Kidney capillary endothelial cell (primary cell): ENCODE results near the gene FGGY.

Source experiments
- DNase-seq: peaks from one replicate; pipeline ENCODE4 v3.0.0-alpha.2; 2018; ENCODE audit warnings: low spot score

FGGY gene

DNA sequence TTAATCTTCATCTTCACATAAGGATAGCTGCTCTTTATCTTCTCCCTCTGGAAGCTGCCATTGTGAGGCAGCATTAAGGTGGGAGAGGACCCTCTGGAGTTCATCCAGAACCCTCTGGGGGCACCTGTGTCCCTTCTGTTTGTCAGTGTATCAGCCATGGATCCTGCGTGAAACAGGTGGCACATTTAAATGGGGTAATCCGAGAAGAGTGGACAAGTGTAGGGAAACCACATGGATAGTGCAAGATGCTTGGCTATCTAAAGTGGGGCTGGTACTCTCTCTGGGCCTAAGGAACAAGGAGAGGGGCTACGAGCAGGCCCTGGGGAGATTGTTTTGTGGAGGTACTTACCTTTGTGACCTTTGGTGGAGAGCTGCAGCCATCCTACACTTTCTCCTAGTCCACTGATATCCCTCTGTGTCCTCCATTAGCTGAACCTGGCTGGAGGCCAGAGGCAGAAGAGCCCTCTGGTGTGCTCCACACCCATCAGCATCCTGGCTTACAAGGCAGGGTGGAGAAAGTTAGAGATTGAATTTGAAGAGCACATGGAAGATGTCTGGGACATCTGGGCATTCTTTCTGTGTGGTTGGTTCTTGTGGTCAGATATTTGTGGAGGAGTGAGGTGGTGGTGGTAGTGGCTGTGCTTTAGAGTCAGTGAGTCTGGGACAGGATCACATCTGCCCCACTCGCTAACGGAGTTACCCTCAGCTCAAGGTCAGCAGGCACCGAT, 117.7 kb downstream of the FGGY start:
- DNase-seq = no peak

DNA sequence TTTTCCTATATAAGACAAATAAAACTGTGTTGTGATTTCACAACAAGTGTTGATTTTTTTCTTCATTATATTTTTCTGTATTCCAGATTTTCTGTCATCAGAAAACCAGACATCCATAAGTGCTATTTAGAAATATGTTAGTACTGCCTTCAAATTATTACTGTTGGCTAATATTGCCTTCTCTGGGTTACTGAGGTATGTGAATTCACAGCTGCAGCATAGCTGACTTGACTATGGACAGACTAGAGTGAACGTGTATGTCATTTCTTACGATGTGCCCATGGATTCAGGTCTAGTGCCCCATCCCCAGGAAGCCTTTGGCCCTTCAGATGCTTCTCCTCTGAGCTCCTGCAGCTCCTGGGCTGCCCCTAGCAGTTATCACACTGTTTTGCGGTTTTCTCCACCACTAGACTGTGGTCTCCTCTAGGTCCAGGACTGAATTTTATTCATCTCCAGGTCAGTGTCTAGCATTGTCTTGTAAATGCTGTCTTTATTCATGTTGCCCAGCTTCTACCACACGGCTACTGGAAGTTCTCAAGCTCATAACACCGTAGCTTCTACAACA, 118.5 kb downstream of the FGGY start:
- no peak for DNase-seq

DNA sequence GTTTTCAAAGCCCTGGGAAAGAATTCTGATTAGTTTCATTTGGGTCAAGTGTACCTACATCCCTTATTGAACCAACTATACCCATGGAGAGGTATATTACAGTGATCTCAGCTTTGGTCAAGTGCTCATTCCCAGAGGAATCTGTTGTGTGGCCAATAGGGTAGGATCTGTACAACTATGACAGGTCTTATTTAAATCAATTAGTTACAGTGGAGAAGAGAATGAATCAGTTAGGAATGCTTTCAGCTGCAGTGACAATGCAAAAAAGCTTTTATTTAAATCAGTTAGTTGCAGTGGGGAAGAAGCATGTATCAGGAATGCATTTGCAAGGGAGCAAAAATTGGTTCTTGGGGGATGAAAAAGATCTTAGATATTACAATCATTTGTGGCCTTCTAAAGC, 119.0 kb downstream of the FGGY start:
- DNase-seq = no peak

DNA sequence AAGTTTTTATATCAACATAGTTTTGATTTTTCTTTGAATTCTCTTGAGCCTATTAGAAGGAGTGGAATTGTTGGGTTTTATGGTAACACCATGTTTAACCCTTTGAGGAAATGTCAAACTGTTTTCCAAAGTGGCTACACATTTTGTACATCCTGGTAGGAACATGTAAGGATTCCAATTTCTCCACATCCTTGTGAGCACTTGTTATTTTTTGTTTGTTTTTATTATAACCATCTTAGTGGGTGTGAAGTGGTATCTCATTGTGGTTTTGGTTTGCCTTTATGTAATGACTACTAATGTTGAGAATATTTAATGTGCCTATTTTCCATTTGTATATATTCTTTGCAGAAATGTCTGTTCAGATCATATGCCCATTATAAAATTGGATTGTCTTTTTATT, 120.5 kb downstream of the FGGY start:
- no peak for DNase-seq

DNA sequence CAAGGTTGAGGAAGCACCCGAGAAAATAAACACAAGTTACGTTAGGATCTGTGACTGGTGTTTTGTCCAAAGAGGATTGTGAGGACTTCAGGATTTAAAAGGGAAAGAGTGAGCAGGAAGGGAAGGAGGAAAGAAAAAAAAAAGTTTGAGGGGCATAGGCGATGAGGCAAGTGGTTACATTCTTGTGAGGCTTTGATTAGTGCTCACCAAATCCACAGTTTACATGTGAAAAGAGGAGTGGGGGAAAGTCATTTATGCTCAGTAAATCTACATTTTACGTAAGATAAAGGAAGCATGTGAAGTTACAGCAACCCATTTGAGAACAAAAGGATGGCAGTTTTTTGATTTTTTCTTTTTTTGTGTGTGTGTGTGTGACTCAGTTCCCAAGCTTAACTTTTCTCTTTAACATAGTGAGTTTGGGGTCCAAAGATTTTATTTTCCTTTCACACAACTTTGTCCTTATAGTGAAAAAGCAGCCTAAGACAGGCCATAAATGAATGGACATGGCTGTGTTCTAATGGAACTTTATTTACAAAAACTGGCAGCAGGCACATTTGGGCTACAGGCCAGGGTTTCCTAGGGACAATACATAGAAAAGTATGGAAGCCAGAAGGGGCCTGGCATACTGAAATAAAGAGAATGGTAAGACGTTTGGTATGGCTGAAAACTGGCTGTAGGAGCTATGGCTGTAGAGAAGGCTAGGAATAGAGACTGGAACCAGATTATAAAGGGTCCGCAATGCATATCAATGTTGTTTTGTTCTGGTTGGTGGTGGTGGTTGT, 121.7 kb downstream of the FGGY start:
- no peak for DNase-seq

DNA sequence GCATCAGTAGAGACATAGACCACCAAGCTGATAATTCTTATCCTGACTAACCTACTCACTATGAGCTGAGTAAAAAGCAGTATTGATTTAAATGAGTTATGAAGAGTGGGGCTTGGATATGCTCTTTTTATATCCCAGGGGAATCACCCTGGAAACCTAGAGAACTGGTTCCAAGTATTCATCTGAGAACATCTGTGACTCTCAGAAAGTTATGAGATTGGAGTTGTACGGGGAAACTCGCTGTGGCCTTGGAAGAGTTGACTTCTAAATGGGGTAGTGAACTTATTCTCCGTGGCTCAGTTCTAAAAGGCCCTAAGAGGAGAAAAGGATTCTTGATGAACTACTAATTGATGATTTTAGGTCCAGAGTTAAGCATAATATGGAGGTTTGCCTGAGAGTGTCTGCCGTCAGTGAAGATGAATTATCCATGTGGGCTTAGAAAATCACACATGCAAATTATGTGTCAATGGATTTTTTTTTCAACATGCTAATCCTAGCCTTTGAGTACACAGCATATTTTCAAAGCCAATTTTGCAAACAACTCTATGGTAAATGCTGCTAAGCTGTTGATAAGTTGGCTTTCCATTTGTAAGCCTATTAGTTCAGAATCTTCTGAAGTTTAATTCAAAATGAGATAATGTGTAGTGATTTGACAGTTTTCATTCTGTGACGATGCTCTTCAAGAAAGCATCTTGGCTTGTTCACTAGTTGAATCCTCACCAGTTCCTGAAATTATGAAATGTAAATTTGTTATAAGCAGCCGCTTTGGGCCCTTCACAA, 122.7 kb downstream of the FGGY start:
- DNase-seq = no peak

DNA sequence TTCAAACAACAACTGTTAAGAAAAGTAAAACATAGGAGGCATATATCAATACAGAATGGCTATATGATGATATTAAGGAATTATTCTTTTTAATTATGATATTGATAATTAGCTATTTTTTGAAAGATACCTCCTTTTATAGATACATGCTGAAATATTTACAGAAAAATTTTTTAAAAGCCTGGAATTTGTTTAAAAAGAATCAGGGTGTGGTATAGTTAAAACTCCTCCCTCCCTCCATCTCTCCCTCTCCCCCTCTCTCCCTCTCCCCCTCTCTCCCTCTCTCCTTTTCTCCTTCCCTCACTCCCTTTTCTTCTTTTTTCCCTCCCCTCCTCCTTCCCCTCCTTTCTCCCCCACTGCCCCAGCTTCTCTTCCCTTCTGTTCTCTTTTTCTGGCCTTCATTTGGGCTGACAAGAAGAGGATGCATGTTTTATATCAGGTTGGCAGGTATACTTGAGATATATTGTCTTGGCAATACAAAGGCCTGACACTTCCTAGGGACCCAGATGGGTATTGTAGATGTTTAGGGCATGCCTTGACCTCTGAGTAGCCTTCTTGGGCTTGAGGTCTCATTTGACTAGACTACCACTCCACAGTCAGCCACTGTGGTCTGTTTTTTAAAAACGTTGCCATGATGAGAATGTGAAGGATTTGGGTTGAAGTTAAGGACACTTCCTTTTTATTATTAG, 124.5 kb downstream of the FGGY start:
- no peak for DNase-seq

DNA sequence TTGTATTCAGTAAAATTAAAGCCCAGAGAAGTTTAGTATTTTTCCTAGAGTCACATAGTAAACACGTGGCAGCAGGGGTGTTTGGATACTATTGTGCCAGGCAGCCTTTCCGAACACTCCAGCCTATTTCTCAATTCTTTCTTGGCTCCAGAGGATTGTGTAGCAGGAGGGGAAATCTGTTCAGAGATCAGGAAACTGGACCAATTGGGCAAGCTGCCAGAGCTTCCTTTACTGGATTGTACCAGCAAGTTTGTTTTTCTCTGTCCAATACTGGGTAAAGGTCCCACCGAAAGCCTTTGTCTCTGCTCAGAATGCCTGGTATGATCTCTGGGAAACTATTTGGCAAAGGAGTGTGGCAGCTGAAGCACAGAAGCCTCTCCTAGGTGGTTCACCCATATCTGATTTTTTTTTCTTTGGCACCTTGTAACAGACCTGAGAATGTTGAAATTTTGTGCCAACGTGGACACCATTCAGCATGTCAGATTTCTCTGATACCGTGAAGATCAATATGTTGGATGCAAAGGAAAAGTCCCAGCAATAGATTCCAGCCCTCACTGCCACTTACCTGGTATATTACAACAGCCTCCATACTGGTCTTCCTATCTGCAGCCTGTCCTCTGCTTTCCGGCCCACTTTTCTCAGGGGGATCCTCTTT, 126.2 kb downstream of the FGGY start:
- peak; percentile 52 for DNase-seq

DNA sequence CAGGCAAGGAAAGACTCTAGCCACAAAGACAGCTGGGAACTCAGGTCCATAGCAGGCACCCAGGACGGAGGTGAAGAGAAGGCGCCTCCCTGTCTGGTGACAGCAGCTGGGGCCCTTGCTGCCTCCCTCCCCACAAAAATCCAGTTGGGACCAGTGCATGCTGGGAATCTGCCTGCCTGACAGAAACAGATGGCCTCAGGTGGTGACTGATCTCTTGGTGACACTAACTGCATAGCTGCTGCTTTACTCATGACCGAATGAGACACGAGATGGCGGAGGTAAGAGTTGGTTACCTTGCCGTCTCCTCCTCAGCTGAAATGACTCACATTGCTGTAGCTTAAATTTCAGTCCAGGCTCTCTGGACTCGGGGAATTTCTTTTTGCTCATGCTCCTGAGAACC, 130.3 kb downstream of the FGGY start:
- no peak for DNase-seq

DNA sequence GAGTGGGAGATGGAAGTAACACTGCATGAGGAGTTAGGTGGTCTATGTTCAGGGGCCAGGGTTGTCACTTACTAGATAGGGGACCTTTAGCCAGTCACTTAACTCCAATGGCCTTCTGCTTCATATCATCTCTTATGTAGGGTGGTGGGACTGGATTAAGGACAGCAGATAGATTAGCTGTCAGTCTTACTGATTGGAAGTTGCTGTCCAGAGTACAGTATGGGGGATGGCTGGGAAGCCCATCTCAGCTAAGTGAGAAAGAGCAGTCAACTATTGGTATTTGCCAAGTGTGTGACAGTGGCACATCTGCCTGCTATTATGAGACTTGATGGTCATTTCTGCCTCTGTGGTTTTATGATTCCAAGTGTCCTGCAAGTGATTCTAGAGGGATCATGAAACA, 130.9 kb downstream of the FGGY start:
- DNase-seq = no peak

DNA sequence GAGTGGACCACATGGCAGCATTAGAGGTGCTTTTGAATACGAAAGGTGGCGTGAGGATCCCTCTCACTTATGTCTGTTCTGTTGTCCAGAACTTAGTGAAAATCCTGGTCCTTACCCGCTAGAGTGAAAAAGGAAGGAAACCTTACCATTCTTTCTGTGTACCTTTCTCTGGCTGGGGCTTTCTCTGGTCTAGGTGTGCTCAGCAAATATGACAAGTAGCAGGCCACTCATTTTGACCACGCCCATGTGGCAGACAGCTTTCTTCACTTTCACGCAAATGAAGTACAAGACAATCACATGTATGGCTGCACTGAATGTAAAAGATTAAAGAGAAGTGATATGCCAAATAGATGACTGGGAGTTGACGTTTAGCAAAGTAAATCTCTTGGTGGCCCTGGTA, 131.9 kb downstream of the FGGY start:
- no peak for DNase-seq

DNA sequence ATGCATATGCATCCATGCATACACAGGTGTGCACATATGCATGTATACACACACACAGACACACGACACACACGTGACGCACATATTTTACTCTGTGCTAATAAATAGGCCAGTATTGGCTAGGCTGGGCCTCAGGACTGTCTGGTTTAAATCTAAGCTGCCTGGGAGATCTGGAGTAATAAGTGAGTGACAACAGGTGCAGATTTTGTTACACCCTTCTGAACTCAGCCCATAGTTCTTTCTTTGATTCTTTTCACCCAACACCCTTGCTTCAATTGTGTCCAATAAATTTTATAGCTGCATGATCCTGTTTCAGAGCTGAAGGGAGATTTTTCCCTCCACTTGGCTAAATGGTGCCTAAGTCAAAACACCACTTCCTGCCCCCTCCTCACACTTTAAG, 132.8 kb downstream of the FGGY start:
- no peak for DNase-seq

DNA sequence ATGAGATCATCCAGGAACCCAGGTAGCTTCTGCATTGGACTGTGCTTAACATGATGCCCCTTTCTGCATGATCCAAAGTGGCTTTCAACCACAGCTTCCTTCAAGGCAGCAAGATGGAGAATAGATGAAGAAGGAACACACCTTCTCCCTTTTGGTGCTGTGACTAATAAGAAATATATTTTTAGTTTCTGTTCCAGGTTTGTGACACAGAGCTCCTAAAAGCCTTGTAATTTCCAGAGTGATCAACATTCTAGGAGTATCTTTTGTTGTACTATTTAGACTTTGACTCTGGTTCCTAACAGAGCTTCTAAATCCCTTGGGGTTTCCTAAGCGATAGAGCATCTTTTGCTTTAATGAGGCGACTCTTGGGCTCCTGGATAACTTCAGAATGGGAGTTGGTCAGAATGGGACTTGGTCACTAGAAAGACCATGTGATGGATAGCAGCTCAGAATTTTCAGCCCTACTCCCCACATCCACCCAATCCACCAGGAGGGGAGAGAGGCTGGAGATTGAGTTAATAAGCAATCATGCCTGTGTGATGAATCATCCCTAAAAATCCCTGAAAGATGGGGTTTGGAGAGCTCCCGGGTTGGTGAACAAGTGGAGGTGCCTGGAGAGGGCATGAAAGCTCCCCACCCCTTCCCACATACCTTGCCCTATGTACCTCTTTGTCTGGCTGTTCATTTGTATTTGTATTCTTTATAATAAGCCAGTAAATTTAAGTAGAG, 134.8 kb downstream of the FGGY start:
- DNase-seq = no peak

DNA sequence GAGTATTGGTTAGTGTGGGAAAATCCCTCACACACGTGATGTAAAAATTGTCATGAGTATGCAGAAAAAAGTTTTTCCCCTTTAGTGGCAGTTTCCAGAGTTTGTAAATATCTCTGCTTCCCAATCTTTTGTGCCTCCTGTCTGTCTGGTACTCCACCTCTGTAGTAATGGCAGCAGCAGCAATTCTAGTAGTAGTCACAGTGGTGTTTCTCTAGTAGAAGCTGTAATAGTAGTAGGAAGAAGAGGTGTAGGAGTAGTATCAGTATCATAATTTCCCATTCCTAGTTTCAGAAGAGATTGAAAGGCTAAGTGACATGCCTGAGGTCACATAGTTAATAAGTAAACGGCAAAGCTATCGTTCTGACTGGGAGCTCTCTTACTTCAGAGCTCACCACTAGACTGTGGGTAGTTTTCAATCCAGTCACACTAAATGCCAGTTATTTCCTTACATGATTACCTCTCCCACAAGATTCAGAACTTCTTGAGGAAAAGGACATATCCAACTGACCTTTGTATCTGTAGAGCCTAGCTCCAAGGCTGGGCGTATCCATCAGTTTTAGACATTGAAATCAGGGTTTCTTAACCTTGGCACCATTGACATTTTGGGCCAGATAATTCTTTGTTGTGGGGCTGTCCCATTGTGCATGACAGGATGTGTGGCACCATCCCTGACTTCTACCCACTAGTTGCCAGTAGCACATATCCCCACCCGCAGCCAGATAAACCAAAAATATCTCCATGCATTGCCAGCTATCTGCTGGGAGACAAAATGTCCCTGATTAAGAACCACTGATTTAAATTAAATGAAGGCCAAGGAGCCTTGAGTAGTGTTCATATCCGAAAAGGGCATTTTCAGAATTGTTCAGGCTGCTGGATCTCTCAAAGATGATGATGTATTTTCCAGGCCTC, 135.9 kb downstream of the FGGY start:
- no peak for DNase-seq

DNA sequence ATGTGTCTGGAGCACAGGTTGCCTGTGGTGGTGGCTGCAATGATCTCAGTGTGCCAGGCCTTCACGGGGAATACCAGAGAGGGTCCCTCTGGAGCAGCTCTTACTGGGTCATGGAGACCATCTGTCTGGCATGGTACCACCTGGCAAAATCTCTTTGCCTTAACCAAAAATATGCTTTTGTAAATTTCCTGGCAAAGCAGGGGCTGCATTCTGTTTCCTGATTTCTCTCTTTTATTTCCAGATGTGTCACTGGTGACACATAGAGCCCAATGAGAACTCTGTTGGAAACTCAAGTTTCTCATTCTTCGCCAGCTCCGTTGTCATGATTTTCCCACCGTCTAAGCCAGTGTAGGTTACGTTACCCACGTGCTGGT, 136.5 kb downstream of the FGGY start:
- DNase-seq = no peak

DNA sequence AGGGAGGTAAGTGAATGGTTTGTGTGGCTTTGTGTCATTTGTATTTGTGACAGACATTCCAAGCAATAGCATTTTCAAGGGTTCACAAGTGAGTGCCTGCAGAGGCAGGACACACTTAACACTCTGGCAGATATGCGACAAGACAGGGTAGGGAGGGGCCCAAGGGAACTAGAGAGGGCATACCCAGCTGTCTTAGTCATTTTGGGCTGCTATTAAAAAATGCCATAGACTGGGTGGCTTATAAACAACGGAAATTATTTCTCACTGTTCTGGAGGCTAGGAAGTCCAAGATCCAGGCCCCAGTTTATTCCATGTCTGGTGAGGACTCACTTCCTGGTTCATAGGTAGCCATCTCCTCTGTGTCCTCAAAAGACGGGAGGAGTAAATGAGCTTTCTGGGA, 137.4 kb downstream of the FGGY start:
- no peak for DNase-seq

DNA sequence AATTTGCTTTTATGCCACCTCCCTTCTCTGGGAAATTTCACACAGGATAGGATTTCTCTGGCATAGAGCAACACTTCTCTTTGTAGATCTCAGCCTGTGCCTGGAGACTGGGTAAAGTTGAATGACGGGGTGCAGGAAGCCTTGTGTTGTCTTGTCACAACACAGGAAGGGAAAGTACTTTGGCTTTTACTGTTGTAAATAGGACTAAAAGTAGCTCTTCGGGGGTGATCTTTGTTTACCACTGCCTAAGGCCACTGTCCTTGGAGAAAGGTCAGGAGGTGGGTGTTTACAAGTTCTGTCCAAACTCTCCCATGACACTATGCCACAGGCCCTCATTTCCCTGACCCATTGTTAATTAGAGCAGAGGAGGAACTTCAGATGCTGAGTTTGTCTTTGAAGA, 139.7 kb downstream of the FGGY start:
- no peak for DNase-seq

DNA sequence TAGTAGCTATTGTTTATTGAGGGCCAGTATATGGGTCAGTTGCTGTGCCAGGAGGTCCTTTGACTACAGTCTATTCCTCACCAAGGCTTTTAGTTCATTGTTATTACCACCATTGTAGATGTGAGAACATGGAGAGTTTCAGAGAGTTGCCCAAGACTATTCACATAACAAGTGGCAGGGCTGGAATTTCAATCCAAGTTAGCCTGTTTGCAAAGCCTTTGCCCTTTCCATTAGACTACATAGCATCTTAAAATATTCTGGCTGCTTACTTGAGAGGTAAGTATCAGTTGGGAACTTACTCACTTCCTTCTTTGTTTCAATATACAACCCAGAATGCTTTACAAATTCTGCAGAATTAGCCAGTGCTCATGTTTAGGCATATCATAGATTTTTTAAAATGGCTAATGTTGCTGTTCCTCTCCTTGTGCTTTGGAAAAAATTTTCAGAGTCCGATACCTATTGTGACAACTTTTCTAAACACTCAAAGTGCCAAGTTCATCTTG, 141.2 kb downstream of the FGGY start:
- DNase-seq = no peak

DNA sequence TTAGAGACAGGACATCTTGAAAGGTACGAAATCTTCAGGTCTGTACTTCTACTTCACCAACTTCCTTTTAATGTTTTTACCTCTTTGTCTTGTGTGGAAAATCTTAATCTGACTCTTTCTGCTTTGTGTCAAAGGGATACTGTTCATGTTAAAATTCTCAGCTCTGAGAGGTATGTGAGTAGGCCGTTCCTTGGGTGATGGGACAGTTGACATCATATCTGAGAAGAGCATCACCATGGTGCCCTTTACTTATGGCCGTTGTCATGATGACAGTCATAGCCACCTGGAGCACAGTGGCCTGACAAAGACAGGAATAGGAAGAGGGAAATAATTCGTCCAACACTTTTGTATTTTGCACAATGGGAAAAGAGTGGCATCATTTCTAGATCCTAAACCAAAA, 145.6 kb downstream of the FGGY start:
- DNase-seq = no peak

DNA sequence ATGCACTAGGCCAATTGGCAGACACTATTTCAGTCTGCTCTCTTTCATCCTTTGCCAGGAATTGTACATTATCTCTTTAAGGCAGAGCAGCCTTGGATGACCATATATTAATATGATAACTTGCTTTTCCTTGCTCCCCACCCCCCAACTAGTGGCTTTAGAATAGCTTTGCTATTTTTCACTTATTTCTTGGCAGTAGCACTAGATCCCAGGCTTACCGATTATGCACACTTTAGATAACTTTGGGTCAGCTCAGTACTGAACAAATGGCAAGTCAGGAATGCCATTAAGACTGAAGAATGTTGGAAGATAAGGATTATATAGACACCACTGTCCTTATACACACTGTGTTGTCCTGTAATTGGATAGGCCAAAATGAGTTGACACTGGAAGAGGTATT, 146.4 kb downstream of the FGGY start:
- DNase-seq = no peak
